ENCODE results near the gene UST. TPM values are rescaled to one million over a fixed set of nuclear protein-coding genes. Genes with fewer than 3 reads are reported as not detected.
"Not testable (repeated sequence)": the region's sequence is repeated elsewhere in the genome, so short reads cannot be mapped to it uniquely, and the experiment has no call there.

Gene UST
- total and polyA plus RNA-seq, 3 donors from 2014 or later = 14.9 to 16.0 (median 14.9) TPM

DNA sequence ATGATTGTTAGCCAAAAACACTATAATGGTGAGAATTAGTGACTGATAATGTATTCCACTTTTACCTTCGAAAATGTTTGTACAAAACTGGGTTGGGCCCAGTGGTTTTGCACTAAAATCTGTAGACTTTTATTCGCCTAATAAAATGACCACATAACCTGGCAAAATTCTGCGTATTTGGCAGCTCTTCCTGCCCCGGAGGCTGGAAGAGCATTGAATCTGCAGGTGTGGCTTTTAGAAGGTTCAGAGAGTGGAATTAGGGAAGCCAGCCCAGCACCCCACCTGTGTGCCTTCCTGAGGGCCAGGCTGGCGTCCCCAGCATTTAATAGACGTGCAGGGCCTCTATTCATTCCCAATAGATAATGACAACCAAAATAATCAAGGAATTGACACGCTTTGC is 256.7 kb downstream of the UST start:
- Histone ChIP-seq H3K36me3 (ENCODE audit: low read depth, missing control alignments) (no peaks in the 10 kb centered on the region), H3K4me3 (no peak overlapping the region), H3K27me3 (no peaks in the 10 kb centered on the region), H3K4me1 (peaks cover 19% of the 10 kb centered on the region), H3K9me3 (no peaks in the 10 kb centered on the region), H3K27ac (no peak overlapping the region)
- WGBS, 2 donors = 78 to 96% methylated on average over 7 of the region's 7 CpGs
- TF ChIP-seq, protein P1, sequence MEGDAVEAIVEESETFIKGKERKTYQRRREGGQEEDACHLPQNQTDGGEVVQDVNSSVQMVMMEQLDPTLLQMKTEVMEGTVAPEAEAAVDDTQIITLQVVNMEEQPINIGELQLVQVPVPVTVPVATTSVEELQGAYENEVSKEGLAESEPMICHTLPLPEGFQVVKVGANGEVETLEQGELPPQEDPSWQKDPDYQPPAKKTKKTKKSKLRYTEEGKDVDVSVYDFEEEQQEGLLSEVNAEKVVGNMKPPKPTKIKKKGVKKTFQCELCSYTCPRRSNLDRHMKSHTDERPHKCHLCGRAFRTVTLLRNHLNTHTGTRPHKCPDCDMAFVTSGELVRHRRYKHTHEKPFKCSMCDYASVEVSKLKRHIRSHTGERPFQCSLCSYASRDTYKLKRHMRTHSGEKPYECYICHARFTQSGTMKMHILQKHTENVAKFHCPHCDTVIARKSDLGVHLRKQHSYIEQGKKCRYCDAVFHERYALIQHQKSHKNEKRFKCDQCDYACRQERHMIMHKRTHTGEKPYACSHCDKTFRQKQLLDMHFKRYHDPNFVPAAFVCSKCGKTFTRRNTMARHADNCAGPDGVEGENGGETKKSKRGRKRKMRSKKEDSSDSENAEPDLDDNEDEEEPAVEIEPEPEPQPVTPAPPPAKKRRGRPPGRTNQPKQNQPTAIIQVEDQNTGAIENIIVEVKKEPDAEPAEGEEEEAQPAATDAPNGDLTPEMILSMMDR (IDR thresholded peaks at IDR 0.05) = no peak
- no peak for TF ChIP-seq POLR2A (IDR thresholded peaks at IDR 0.05)
- intact Hi-C loops (cut with DNase I; ENCODE audit: low total_unique reads) = no loop called here
- DNase-seq = no peak

DNA sequence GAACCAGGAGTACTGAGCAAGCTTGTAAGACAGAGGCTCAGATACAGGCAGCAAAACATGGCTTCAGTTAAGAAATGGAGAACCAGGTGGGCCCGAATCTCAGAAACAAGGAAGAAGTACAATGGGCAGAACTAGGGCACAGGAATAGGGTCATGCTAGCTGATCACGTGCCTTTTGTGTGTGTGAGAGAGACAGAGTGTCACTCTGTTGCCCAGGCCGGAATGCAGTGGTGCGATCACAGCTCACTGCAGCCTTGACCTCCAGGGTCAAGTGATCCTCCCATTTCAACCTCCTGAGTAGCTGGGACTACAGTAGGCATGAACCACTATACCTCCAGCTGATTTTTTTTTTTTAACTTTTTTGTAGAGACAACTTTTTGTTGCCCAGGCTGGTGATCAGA is 257.8 kb downstream of the UST start:
- intact Hi-C loops (cut with DNase I; ENCODE audit: low total_unique reads) = no loop called here
- no peak overlapping the region for H3K4me3 ChIP-seq
- DNase-seq = no peak
- H3K36me3 ChIP-seq (ENCODE audit: low read depth, missing control alignments) = no peaks in the 10 kb centered on the region
- H3K4me1 ChIP-seq = peaks cover 8% of the 10 kb centered on the region
- no peak overlapping the region for H3K27ac ChIP-seq
- no peaks in the 10 kb centered on the region for H3K27me3 ChIP-seq
- 81 to 84% methylated on average over 4 of the region's 4 CpGs for WGBS, 2 donors
- no peaks in the 10 kb centered on the region for H3K9me3 ChIP-seq
- TF ChIP-seq POLR2A (IDR thresholded peaks at IDR 0.05) = no peak
- TF ChIP-seq, protein P1 (IDR thresholded peaks at IDR 0.05) = no peak

DNA sequence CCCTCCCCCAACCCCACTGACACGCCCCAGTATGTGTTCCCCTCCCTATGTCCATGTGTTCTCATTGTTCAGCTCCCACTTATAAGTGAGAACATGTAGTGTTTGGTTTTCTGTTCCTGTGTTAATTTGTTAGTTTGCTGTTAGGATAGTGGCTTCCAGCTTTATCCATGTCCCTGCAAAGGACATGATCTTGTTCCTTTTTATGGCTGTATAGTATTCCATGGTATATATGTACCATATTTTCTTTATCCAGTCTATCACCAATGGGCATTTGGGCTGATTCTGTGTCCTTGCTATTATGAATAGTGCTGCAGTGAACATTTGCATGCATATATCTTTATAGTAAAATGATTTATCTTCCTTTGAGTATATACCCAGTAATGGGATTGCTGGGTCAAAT is 259.4 kb downstream of the UST start:
- H3K4me1 ChIP-seq; H3K9me3 ChIP-seq; H3K4me3 ChIP-seq; DNase-seq; H3K36me3 ChIP-seq (ENCODE audit: low read depth, missing control alignments); intact Hi-C loops (cut with DNase I; ENCODE audit: low total_unique reads); H3K27me3 ChIP-seq; H3K27ac ChIP-seq: not testable (repeated sequence)
- 94 to 96% methylated on average over 1 of the region's 1 CpG for WGBS, 2 donors

DNA sequence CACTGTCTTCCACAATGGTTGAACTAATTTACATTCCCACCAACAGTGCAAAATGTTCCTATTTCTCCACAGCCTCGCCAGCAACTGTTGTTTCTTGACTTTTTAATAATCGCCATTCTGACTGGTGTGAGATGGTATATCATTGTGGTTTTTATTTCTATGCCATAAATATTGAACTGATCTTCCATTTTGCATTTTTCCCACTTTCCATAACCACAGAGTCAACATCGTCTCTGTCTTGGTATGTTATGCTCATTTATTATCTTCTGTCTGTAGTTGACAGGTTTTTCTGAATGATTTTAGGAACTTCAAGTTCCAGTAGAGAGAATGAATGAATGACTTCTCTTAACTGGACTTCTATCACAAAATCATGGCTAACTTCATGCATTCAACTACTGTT is 259.8 kb downstream of the UST start:
- H3K27ac ChIP-seq = no peak overlapping the region
- H3K27me3 ChIP-seq = no peaks in the 10 kb centered on the region
- intact Hi-C loops (cut with DNase I; ENCODE audit: low total_unique reads) = no loop called here
- no peak overlapping the region for H3K4me3 ChIP-seq
- WGBS, 2 donors = 82 to 97% methylated on average over 3 of the region's 3 CpGs
- H3K9me3 ChIP-seq = no peaks in the 10 kb centered on the region
- TF ChIP-seq POLR2A (IDR thresholded peaks at IDR 0.05) = no peak
- TF ChIP-seq, protein P1 (IDR thresholded peaks at IDR 0.05) = no peak
- H3K4me1 ChIP-seq = no peaks in the 10 kb centered on the region
- DNase-seq = no peak
- no peaks in the 10 kb centered on the region for H3K36me3 ChIP-seq (ENCODE audit: low read depth, missing control alignments)

DNA sequence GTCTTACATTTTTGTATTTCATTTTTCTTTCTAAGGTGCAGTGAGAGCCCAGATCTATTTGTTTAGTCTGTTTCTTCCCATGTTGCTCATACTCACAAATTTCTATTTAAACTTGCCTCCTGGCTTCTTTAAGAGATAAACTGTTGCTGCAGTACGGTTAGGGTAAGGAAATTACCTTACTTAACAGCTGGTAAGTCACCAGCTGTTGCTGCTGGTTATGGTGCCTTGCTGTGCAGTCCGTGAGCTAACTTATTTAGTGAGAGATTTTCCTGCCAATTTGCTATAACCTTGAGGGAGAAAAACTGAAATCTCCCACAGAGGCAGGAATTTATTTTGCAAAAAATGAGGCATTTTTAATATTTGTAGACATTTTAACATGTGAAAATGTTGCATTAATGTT is 261.0 kb downstream of the UST start:
- DNase-seq = no peak
- Histone ChIP-seq H3K27me3 (no peaks in the 10 kb centered on the region), H3K27ac (no peak overlapping the region), H3K4me3 (no peak overlapping the region), H3K9me3 (no peaks in the 10 kb centered on the region), H3K36me3 (ENCODE audit: low read depth, missing control alignments) (no peaks in the 10 kb centered on the region), H3K4me1 (no peaks in the 10 kb centered on the region)
- WGBS, 2 donors = 44 to 45% methylated on average over 2 of the region's 2 CpGs
- intact Hi-C loops (cut with DNase I; ENCODE audit: low total_unique reads) = no loop called here
- no peak for TF ChIP-seq POLR2A (IDR thresholded peaks at IDR 0.05)
- TF ChIP-seq, protein P1 (IDR thresholded peaks at IDR 0.05) = no peak
